KMS-11 (cell line): Measurements from ENCODE around the gene BBX.
A peak's percentile ranks its signal among the peaks of the same experiment; 100 is the strongest.

Experiments used
- H2AFZ ChIP-seq: fragments of 200-600 bp; sonication (generic); 2 replicates; pipeline ENCODE4 v1.6.1; 2016; ENCODE audit warnings: antibody characterized with exemption, mixed run types, low read depth
- H3K27ac ChIP-seq: fragments of 200-600 bp; sonication (generic); 2 replicates; pipeline ENCODE4 v1.6.1; 2016; ENCODE audit warnings: mild to moderate bottlenecking, mixed run types
- H3K27me3 ChIP-seq: fragments of 200-600 bp; sonication (generic); 2 replicates; pipeline ENCODE4 v1.6.1; 2017; ENCODE audit warnings: mild to moderate bottlenecking, low read depth, mixed run types, moderate library complexity; ENCODE audit not compliant: insufficient read depth
- H3K36me3 ChIP-seq: fragments of 200-600 bp; sonication (generic); 2 replicates; pipeline ENCODE4 v1.6.1; 2017; ENCODE audit warnings: mild to moderate bottlenecking, mixed run types; ENCODE audit not compliant: insufficient read depth
- H3K4me1 ChIP-seq: fragments of 200-600 bp; sonication (generic); 2 replicates; pipeline ENCODE4 v1.6.1; 2016; ENCODE audit warnings: mild to moderate bottlenecking, low read depth, mixed run types; ENCODE audit not compliant: poor library complexity, severe bottlenecking
- H3K4me2 ChIP-seq: fragments of 200-600 bp; sonication (generic); 2 replicates; pipeline ENCODE4 v1.7.0; 2016; ENCODE audit warnings: mild to moderate bottlenecking, mixed run types
- H3K4me3 ChIP-seq: fragments of 200-600 bp; sonication (generic); IDR thresholded peaks from 2 replicates; pipeline ENCODE4 v1.6.1; 2017; ENCODE audit warnings: low read depth, low read length, mixed read lengths; ENCODE audit not compliant: insufficient read depth
- H3K79me2 ChIP-seq: fragments of 200-600 bp; sonication (generic); 2 replicates; pipeline ENCODE4 v1.6.1; 2016; ENCODE audit warnings: low read depth, mixed run types; ENCODE audit not compliant: insufficient read depth
- H3K9ac ChIP-seq: fragments of 200-600 bp; sonication (generic); 2 replicates; pipeline ENCODE4 v1.6.1; 2016; ENCODE audit warnings: mild to moderate bottlenecking, mixed run types
- H4K20me1 ChIP-seq: fragments of 200-600 bp; sonication (generic); 2 replicates; pipeline ENCODE4 v1.6.1; 2016; ENCODE audit warnings: mild to moderate bottlenecking, mixed run types; ENCODE audit not compliant: insufficient read depth
- CTCF ChIP-seq: fragments of 200-600 bp; sonication (generic); conservative IDR thresholded peaks from 2 replicates; pipeline ENCODE4 v1.6.1; 2017; ENCODE audit warnings: low read depth, mild to moderate bottlenecking, antibody characterized with exemption, low read length, moderate library complexity, mixed read lengths

BBX gene

DNA sequence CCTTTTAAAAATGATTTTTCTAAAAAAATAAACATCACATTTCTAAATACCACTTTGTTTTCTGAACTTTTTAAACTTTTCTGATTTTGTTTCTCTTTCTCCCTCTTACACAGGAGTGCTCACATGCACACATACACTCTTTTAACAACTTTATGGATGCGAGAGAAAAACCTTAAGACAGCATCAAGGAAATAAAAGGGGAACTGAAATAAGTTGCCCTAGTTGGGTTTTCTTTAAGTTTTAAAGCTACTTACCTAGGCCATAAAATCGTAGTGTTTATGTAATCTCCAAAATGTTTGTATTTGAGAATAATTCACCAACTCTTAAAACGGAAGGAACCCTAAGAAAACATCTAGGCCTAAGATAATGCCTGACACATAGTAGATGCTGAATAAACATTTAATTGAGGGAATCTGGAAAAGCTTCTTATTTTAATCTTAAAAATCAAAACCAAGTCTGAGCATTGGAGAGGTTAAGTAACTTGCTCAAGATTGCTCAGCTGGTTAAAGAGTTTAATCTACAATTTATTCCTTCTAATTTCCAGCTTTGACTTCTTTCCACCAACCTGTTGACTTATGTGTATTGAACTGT lies 1.2 kb upstream of the BBX start:
- Histone ChIP-seq H2AFZ (no peak overlapping the region), H3K27me3 (no peaks in the 10 kb centered on the region), H3K4me2 (no peak overlapping the region), H3K9ac (no peak overlapping the region), H3K27ac (no peak overlapping the region), H3K4me1 (peaks cover 15% of the 10 kb centered on the region), H3K79me2 (peaks cover 14% of the 10 kb centered on the region), H3K4me3 (no peak overlapping the region), H3K36me3 (no peaks in the 10 kb centered on the region), H4K20me1 (no peaks in the 10 kb centered on the region)
- TF ChIP-seq CTCF, result no peak

- no peak for TF ChIP-seq CTCF
- Histone ChIP-seq H3K36me3 (no peaks in the 10 kb centered on the region), H3K9ac (peak overlapping the region; percentile 70), H3K4me2 (peak overlapping the region; percentile 87; the same call in 1 of the 2 replicates), H3K27ac (peak overlapping the region; percentile 80), H3K79me2 (peaks cover 29% of the 10 kb centered on the region), H3K4me1 (peaks cover 21% of the 10 kb centered on the region), H2AFZ (peak overlapping the region; percentile 72), H3K4me3 (no peak overlapping the region), H4K20me1 (no peaks in the 10 kb centered on the region), H3K27me3 (no peaks in the 10 kb centered on the region)
Measured at GRCh38 chr3:107523289-107523538, 452 bp downstream of the BBX start.

DNA sequence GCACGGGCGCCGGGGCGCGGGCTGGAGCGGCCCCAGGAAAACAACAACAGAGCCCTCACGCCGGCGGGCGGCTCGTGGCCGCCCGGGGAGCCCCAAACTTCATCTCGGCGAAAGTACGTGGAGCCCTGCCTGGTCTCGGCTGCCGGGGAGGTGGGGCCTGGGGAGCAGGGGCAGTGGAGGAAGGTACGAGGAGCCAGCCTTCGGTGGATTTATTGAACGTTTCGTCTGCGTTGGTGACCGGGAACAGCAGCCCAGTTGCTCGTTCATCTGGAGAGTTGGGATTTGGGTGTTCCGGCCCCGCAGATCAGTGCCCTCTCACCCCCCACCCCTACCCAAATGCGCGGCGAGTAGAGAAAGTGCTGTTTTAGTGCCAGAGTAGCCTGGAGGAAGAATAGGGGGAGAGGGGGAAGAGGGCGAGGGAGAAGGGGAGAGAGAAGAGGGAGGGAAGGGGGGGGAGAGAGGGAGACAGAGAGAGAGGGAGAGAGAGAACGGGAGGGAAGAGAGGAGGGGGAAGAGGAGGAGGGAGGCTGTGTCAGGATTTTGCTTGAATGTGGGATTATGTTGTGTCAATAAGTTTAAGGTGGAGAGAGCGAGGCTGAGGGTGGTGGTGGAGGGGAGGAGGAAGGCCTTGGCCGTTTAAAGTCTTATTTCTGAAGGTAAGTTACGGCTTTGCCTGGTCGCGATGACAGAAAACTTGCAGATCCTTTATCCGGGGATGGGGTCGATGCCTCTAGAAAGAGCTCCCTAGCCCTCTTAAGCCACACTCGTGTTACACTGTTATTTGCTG lies 970 bp downstream of the BBX start:
- H4K20me1 ChIP-seq, result no peaks in the 10 kb centered on the region
- H2AFZ ChIP-seq, result peak overlapping the region; percentile 72
- no peak overlapping the region for H3K4me3 ChIP-seq
- no peaks in the 10 kb centered on the region for H3K36me3 ChIP-seq
- H3K9ac ChIP-seq, result peak overlapping the region; percentile 70
- H3K4me2 ChIP-seq, result peak overlapping the region; percentile 64
- H3K27me3 ChIP-seq, result no peaks in the 10 kb centered on the region
- H3K79me2 ChIP-seq, result peaks cover 29% of the 10 kb centered on the region
- no peak for TF ChIP-seq CTCF
- H3K4me1 ChIP-seq, result peaks cover 21% of the 10 kb centered on the region
- peak overlapping the region; percentile 80 for H3K27ac ChIP-seq

- Histone ChIP-seq H2AFZ (peak overlapping the region; percentile 72; the same call in 1 of the 2 replicates), H4K20me1 (no peaks in the 10 kb centered on the region), H3K4me1 (peaks cover 21% of the 10 kb centered on the region), H3K79me2 (peaks cover 29% of the 10 kb centered on the region), H3K4me2 (peak overlapping the region; percentile 64), H3K9ac (peak overlapping the region; percentile 70), H3K27me3 (no peaks in the 10 kb centered on the region), H3K27ac (peak overlapping the region; percentile 80), H3K36me3 (no peaks in the 10 kb centered on the region), H3K4me3 (no peak overlapping the region)
- no peak for TF ChIP-seq CTCF
Measured at GRCh38 chr3:107524326-107524840, 1.6 kb downstream of the BBX start.
